ENCODE results near the gene PORCN.

GRCh38 chrX:48505481-48505880 lies 3.3 kb upstream of the PORCN start:
- TF ChIP-seq RXRA (IDR thresholded peaks at IDR 0.05), result peak; percentile 53 to 68
- TF ChIP-seq, protein P1, sequence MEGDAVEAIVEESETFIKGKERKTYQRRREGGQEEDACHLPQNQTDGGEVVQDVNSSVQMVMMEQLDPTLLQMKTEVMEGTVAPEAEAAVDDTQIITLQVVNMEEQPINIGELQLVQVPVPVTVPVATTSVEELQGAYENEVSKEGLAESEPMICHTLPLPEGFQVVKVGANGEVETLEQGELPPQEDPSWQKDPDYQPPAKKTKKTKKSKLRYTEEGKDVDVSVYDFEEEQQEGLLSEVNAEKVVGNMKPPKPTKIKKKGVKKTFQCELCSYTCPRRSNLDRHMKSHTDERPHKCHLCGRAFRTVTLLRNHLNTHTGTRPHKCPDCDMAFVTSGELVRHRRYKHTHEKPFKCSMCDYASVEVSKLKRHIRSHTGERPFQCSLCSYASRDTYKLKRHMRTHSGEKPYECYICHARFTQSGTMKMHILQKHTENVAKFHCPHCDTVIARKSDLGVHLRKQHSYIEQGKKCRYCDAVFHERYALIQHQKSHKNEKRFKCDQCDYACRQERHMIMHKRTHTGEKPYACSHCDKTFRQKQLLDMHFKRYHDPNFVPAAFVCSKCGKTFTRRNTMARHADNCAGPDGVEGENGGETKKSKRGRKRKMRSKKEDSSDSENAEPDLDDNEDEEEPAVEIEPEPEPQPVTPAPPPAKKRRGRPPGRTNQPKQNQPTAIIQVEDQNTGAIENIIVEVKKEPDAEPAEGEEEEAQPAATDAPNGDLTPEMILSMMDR (IDR thresholded peaks at IDR 0.05; ENCODE audit: low read depth, low read length, missing input control), result no peak
- TF ChIP-seq REST (IDR thresholded peaks at IDR 0.05), result no peak
- TF ChIP-seq MAX (IDR thresholded peaks at IDR 0.05), result no peak
- TF ChIP-seq RAD21 (IDR thresholded peaks at IDR 0.05), result no peak
- TF ChIP-seq, protein P2, sequence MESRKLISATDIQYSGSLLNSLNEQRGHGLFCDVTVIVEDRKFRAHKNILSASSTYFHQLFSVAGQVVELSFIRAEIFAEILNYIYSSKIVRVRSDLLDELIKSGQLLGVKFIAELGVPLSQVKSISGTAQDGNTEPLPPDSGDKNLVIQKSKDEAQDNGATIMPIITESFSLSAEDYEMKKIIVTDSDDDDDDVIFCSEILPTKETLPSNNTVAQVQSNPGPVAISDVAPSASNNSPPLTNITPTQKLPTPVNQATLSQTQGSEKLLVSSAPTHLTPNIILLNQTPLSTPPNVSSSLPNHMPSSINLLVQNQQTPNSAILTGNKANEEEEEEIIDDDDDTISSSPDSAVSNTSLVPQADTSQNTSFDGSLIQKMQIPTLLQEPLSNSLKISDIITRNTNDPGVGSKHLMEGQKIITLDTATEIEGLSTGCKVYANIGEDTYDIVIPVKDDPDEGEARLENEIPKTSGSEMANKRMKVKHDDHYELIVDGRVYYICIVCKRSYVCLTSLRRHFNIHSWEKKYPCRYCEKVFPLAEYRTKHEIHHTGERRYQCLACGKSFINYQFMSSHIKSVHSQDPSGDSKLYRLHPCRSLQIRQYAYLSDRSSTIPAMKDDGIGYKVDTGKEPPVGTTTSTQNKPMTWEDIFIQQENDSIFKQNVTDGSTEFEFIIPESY (IDR thresholded peaks at IDR 0.05), result no peak
- no peak for TF ChIP-seq YY1 (IDR thresholded peaks at IDR 0.05)
- peak; percentile 22 to 80 for TF ChIP-seq JUND (IDR thresholded peaks at IDR 0.05)
- TF ChIP-seq TAF1 (conservative IDR thresholded peaks at IDR 0.05), result no peak
- no peak for TF ChIP-seq HNF4G (IDR thresholded peaks at IDR 0.05)
- no peak for TF ChIP-seq GABPA (IDR thresholded peaks at IDR 0.05 in 1 of 2, conservative IDR thresholded peaks at IDR 0.05 in 1 of 2)
- TF ChIP-seq FOXA1 (IDR thresholded peaks at IDR 0.05), result no peak

Measured in liver (tissue), 3 donors.